Muscle layer of duodenum (tissue), 2 donors: Measurements from ENCODE around the gene SLC19A1.

ENCODE experiments used
- H3K27ac ChIP-seq: one replicate; pipeline ENCODE4 v1.7.0; 2013; ENCODE audit warnings: mild to moderate bottlenecking, low read length
- H3K27me3 ChIP-seq: one replicate; pipeline ENCODE4 v1.7.0; 2013; ENCODE audit warnings: low read depth, mild to moderate bottlenecking, control low read depth, low read length
- H3K36me3 ChIP-seq, 2 donors: one replicate each; pipeline ENCODE4 v1.7.0; 2013; ENCODE audit warnings: low read length in 2 of 2, control low read depth in 1 of 2, mild to moderate bottlenecking in 1 of 2; ENCODE audit not compliant: insufficient read depth in 2 of 2, control insufficient read depth in 1 of 2
- H3K4me1 ChIP-seq, 2 donors: one replicate each; pipeline ENCODE4 v1.7.0; 2013; ENCODE audit warnings: low read length in 2 of 2, mild to moderate bottlenecking in 2 of 2, control low read depth in 1 of 2, moderate library complexity in 1 of 2; ENCODE audit not compliant: insufficient read depth in 2 of 2, control insufficient read depth in 1 of 2
- H3K4me3 ChIP-seq, 2 donors: one replicate each; pipeline ENCODE4 v1.7.0; 2013; ENCODE audit warnings: low read length in 2 of 2, low read depth in 1 of 2, mild to moderate bottlenecking in 1 of 2
- H3K9me3 ChIP-seq, 2 donors: one replicate each; pipeline ENCODE4 v1.7.0; 2013; ENCODE audit warnings: low read length in 2 of 2, control low read depth in 1 of 2, mild to moderate bottlenecking in 1 of 2; ENCODE audit not compliant: control insufficient read depth in 1 of 2
- donor health status: healthy.

The SLC19A1 gene

DNA sequence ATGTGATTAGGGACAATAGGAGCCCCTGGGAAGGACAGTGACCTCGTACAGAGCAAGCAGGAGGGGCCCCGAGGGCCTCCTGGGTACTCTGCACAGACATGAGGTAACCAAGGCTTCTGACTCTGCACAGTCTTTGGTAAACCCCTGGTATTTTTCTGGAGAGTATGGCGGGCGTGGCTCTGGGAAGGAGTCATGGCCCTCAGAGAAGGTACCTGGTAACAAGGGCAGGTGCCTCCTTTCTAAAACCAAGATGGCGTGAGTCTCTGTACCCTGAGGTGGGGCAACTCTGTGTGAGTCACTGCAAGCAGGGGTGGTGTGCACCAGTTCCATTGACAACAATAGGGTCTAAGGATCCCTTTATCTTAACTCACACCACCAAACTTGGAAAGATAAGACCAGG lies 39.9 kb upstream of the SLC19A1 start:
- H3K27me3 ChIP-seq: no peaks in the 10 kb centered on the region
- no peaks in the 10 kb centered on the region for H3K4me1 ChIP-seq
- no peaks in the 10 kb centered on the region for H3K36me3 ChIP-seq
- no peak overlapping the region for H3K27ac ChIP-seq
- no peak overlapping the region for H3K4me3 ChIP-seq
- H3K9me3 ChIP-seq: peaks cover 13 to 19% of the 10 kb centered on the region in 2 donors

- Histone ChIP-seq H3K27me3 (no peaks in the 10 kb centered on the region), H3K27ac (no peak overlapping the region)
Measured at GRCh38 chr21:45581322-45581712, 39.1 kb upstream of the SLC19A1 start.

DNA sequence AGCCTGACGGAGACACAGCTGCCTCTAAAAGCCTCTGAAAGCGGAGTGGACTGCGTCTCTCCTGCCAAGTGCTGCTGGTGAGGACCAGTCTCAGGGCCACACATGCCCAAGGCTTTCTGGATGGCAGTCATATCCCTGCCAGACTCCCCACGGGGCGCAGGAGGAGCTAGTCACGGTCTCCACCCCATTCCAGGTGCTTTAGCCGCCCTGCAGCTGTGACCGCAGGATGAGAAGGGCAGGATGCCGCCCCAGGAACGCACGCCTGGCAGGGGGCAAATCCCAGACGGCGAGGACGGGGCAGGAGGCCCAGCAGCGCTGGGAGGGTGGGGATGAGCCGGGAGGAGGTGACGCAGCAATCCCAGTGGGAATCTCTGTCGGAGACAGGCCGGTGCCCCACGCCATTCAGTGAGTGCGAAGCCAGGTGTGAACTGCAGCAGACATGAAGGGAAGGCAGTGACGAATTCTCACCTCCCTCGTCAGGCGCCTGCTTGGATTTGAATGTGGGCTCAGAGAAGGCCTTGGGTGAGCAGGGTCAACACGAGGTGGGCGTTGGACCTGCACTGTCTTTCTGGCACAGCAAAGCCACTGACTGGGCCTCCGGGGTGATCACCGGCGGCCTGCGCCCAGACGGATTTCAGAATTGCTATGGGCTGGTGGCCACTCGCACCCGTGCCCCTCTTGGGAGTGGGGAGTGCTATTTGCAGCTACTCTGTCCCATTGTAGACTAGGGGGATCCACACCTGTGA lies 38.5 kb upstream of the SLC19A1 start:
- Histone ChIP-seq H3K27me3 (no peaks in the 10 kb centered on the region), H3K4me3 (no peak overlapping the region)

More at GRCh38 chr21:45581322-45581712, 39.1 kb upstream of the SLC19A1 start:
- H3K36me3 ChIP-seq: no peaks in the 10 kb centered on the region
- H3K4me1 ChIP-seq: no peaks in the 10 kb centered on the region
- H3K9me3 ChIP-seq: peaks cover 6 to 11% of the 10 kb centered on the region in 2 donors
- H3K4me3 ChIP-seq: no peak overlapping the region

DNA sequence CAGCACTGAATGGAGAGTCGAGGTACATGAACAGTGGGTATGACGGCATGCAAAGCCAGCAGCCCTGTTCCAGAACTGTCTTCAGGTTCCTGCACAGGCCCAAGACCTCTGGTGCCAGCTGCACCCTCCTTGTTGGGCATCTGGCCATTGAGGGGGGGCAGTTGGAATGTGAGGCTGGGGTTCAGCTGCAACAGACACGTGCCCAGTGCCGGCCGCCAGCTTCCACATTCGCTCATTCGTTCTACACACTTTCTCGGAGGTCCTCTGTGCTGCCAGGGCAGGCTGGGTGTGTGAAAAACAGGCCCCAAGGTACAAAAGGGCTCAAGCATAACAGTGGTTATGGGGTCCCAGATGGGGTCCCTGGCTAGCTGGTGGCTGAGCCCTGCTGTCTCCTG lies 37.9 kb upstream of the SLC19A1 start:
- no peaks in the 10 kb centered on the region for H3K27me3 ChIP-seq

More for the DNA sequence above, 38.5 kb upstream of the SLC19A1 start:
- no peaks in the 10 kb centered on the region for H3K4me1 ChIP-seq
- peaks cover under 1 to 5% of the 10 kb centered on the region in 2 donors for H3K9me3 ChIP-seq
- H3K36me3 ChIP-seq: no peaks in the 10 kb centered on the region
- H3K27ac ChIP-seq: no peak overlapping the region

GRCh38 chr21:45579383-45580180 lies 37.3 kb upstream of the SLC19A1 start:
- Histone ChIP-seq H3K27ac (no peak overlapping the region), H3K4me3 (no peak overlapping the region), H3K36me3 (no peaks in the 10 kb centered on the region), H3K4me1 (no peaks in the 10 kb centered on the region), H3K27me3 (no peaks in the 10 kb centered on the region), H3K9me3 (no peaks in the 10 kb centered on the region)

More for the DNA sequence above, 37.9 kb upstream of the SLC19A1 start:
- H3K9me3 ChIP-seq: peaks cover 0 to 2% of the 10 kb centered on the region in 2 donors
- no peaks in the 10 kb centered on the region for H3K36me3 ChIP-seq
- no peak overlapping the region for H3K27ac ChIP-seq
- H3K4me1 ChIP-seq: no peaks in the 10 kb centered on the region
- no peak overlapping the region for H3K4me3 ChIP-seq

GRCh38 chr21:45578811-45579381 lies 36.7 kb upstream of the SLC19A1 start:
- no peak overlapping the region for H3K4me3 ChIP-seq
- H3K4me1 ChIP-seq: peaks cover 0 to 2% of the 10 kb centered on the region in 2 donors
- no peak overlapping the region for H3K27ac ChIP-seq
- H3K27me3 ChIP-seq: no peaks in the 10 kb centered on the region
- no peaks in the 10 kb centered on the region for H3K9me3 ChIP-seq
- H3K36me3 ChIP-seq: no peaks in the 10 kb centered on the region

GRCh38 chr21:45578176-45578801 lies 36.0 kb upstream of the SLC19A1 start:
- H3K27me3 ChIP-seq: no peaks in the 10 kb centered on the region
- no peak overlapping the region for H3K4me3 ChIP-seq
- H3K9me3 ChIP-seq: no peaks in the 10 kb centered on the region
- H3K4me1 ChIP-seq: peaks cover 0 to 7% of the 10 kb centered on the region in 2 donors
- no peak overlapping the region for H3K27ac ChIP-seq
- no peaks in the 10 kb centered on the region for H3K36me3 ChIP-seq

GRCh38 chr21:45577801-45578175 lies 35.5 kb upstream of the SLC19A1 start:
- H3K27ac ChIP-seq: no peak overlapping the region
- no peaks in the 10 kb centered on the region for H3K36me3 ChIP-seq
- H3K4me3 ChIP-seq: no peak overlapping the region
- peaks cover 0 to 12% of the 10 kb centered on the region in 2 donors for H3K4me1 ChIP-seq
- no peaks in the 10 kb centered on the region for H3K9me3 ChIP-seq
- H3K27me3 ChIP-seq: no peaks in the 10 kb centered on the region

DNA sequence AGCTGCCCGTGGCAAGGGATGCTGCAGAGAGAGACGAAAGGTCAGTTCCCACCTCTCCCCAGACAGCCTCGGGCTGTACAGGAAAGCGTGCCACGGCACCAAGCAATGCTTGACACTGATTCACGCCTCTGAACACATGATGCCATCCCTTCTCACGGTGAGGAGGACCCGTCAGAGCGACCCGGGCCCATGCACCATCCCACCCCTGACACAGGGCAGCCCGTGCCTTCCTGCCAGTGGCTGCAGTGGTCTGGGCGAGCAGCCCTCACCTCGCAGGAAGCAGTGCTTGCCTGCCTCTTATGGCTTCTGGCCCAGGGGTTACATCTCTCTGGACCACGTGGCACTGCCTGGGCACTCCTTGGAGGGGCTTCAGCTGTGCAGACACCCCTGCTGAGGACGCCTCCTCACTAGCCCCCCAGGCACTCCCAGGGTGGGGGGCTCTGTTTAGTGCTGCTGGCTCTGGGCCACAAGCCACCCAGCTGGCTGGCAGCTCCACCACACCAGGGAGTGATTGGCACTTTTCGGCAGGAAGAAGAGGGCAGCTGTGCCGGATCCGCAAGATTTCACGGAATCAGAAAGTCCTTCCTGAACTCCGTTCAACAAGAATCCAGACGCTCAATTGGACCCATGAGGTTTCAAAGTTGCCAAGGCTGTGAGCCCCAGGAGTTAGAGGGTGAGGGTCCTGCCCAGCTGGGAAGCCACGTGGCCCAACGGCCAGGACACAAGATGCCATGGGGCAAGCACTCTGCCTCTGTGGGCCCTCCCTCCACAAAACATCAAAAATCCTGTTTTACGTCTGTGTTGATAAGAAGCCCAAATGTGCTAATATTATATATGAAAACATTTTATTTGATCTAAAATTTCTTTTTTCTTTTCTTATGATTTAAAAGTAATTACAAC lies 34.8 kb upstream of the SLC19A1 start:
- Histone ChIP-seq H3K4me1 (peaks cover 0 to 12% of the 10 kb centered on the region in 2 donors), H3K4me3 (no peak overlapping the region), H3K36me3 (no peaks in the 10 kb centered on the region), H3K27ac (no peak overlapping the region), H3K27me3 (no peaks in the 10 kb centered on the region), H3K9me3 (no peaks in the 10 kb centered on the region)

- no peak overlapping the region for H3K27ac ChIP-seq
- H3K4me3 ChIP-seq: no peak overlapping the region
- H3K27me3 ChIP-seq: no peaks in the 10 kb centered on the region
- H3K9me3 ChIP-seq: no peaks in the 10 kb centered on the region
- peaks cover 0 to 18% of the 10 kb centered on the region in 2 donors for H3K4me1 ChIP-seq
- no peaks in the 10 kb centered on the region for H3K36me3 ChIP-seq
Measured at GRCh38 chr21:45575993-45576837, 34.0 kb upstream of the SLC19A1 start.
